ENCODE measurements around the gene SH2D1A. TPM values are rescaled to one million over a fixed set of nuclear protein-coding genes. Genes with fewer than 3 reads are reported as not detected.
"Not testable (repeated sequence)": the region's sequence is repeated elsewhere in the genome, so short reads cannot be mapped to it uniquely, and the experiment has no call there.

The SH2D1A gene
- total RNA-seq, 4 donors from 2014 or later, result 0.14 to 0.79 TPM; not detected in 2

GRCh38 chrX:124401696-124402095, 55.3 kb downstream of the SH2D1A start:
- H3K36me3 ChIP-seq, result no peaks in the 10 kb centered on the region
- in situ Hi-C loops (cut with MboI; ENCODE audit: low pct_ligation_motif_present in 1 of 4, low pct_unique_long_range_greater_than_20kb in 1 of 4, low sequenced_read_pairs in 3 of 4) (no loop called here), intact Hi-C loops (cut with DNase I; ENCODE audit: low total_unique reads) (no loop called here)
- no peaks in the 10 kb centered on the region for H3K4me1 ChIP-seq
- 15 to 20% methylated on average over 2 of the region's 2 CpGs for WGBS, 2 donors (ENCODE audit: low coverage in 1 of 2)
- no peak overlapping the region for H3K27ac ChIP-seq
- H3K9me3 ChIP-seq, result no peaks in the 10 kb centered on the region
- H3K4me3 ChIP-seq, result no peak overlapping the region
- no peak for TF ChIP-seq POLR2AphosphoS5 (IDR thresholded peaks at IDR 0.05)
- no peak for TF ChIP-seq POLR2A (IDR thresholded peaks at IDR 0.05)
- no peak for TF ChIP-seq EP300 (IDR thresholded peaks at IDR 0.05; ENCODE audit: low read depth)
- TF ChIP-seq CTCF (IDR thresholded peaks at IDR 0.05), result no peak
- no peak for DNase-seq
- H3K27me3 ChIP-seq, result no peaks in the 10 kb centered on the region

GRCh38 chrX:124405868-124406267, 59.5 kb downstream of the SH2D1A start:
- 74% methylated on average over 1 of the region's 1 CpG; no CpG with 5 or more reads in 1 of the 2 donors for WGBS, 2 donors (ENCODE audit: low coverage in 1 of 2)
- in situ Hi-C loops (cut with MboI; ENCODE audit: low pct_ligation_motif_present in 1 of 4, low pct_unique_long_range_greater_than_20kb in 1 of 4, low sequenced_read_pairs in 3 of 4), result no loop called here
- TF ChIP-seq EP300 (IDR thresholded peaks at IDR 0.05; ENCODE audit: low read depth) (no peak), CTCF (IDR thresholded peaks at IDR 0.05) (no peak), POLR2AphosphoS5 (IDR thresholded peaks at IDR 0.05) (no peak)

GRCh38 chrX:124406294-124407014, 60.1 kb downstream of the SH2D1A start:
- Histone ChIP-seq H3K9me3 (no peaks in the 10 kb centered on the region), H3K36me3 (no peaks in the 10 kb centered on the region), H3K4me1 (no peaks in the 10 kb centered on the region), H3K4me3 (no peak overlapping the region), H3K27ac (no peak overlapping the region), H3K27me3 (no peaks in the 10 kb centered on the region)
- WGBS, 2 donors (ENCODE audit: low coverage in 1 of 2), result 33% methylated on average over 12 of the region's 12 CpGs; no CpG with 5 or more reads in 1 of the 2 donors
- in situ Hi-C loops (cut with MboI; ENCODE audit: low pct_ligation_motif_present in 1 of 4, low pct_unique_long_range_greater_than_20kb in 1 of 4, low sequenced_read_pairs in 3 of 4), result no loop called here
- peak; percentile 20 for DNase-seq
- intact Hi-C loops (cut with DNase I; ENCODE audit: low total_unique reads), result no loop called here
- peak; percentile 14 to 42 (median 22) for TF ChIP-seq CTCF (IDR thresholded peaks at IDR 0.05)
- TF ChIP-seq EP300 (IDR thresholded peaks at IDR 0.05; ENCODE audit: low read depth), result no peak
- no peak for TF ChIP-seq POLR2A (IDR thresholded peaks at IDR 0.05)
- no peak for TF ChIP-seq POLR2AphosphoS5 (IDR thresholded peaks at IDR 0.05)

More at GRCh38 chrX:124405868-124406267, 59.5 kb downstream of the SH2D1A start:
- Histone ChIP-seq H3K4me3 (no peak overlapping the region), H3K36me3 (no peaks in the 10 kb centered on the region), H3K27ac (no peak overlapping the region), H3K4me1 (no peaks in the 10 kb centered on the region), H3K27me3 (no peaks in the 10 kb centered on the region), H3K9me3 (no peaks in the 10 kb centered on the region)
- no peak for DNase-seq
- intact Hi-C loops (cut with DNase I; ENCODE audit: low total_unique reads), result no loop called here

GRCh38 chrX:124407226-124407625, 60.9 kb downstream of the SH2D1A start:
- TF ChIP-seq CTCF (IDR thresholded peaks at IDR 0.05), result no peak
- no peak for TF ChIP-seq POLR2A (IDR thresholded peaks at IDR 0.05)
- TF ChIP-seq EP300 (IDR thresholded peaks at IDR 0.05; ENCODE audit: low read depth), result no peak
- TF ChIP-seq POLR2AphosphoS5 (IDR thresholded peaks at IDR 0.05), result no peak
- no peak overlapping the region for H3K27ac ChIP-seq
- in situ Hi-C loops (cut with MboI; ENCODE audit: low pct_ligation_motif_present in 1 of 4, low pct_unique_long_range_greater_than_20kb in 1 of 4, low sequenced_read_pairs in 3 of 4), result no loop called here
- intact Hi-C loops (cut with DNase I; ENCODE audit: low total_unique reads), result no loop called here
- WGBS, 2 donors (ENCODE audit: low coverage in 1 of 2), result 46 to 88% methylated on average over 1 of the region's 1 CpG
- H3K4me1 ChIP-seq, result no peaks in the 10 kb centered on the region
- no peak overlapping the region for H3K4me3 ChIP-seq
- no peaks in the 10 kb centered on the region for H3K9me3 ChIP-seq
- no peaks in the 10 kb centered on the region for H3K36me3 ChIP-seq
- H3K27me3 ChIP-seq, result no peaks in the 10 kb centered on the region
- DNase-seq, result no peak

- H3K9me3 ChIP-seq; in situ Hi-C loops (cut with MboI; ENCODE audit: low pct_ligation_motif_present in 1 of 4, low pct_unique_long_range_greater_than_20kb in 1 of 4, low sequenced_read_pairs in 3 of 4); intact Hi-C loops (cut with DNase I; ENCODE audit: low total_unique reads); H3K36me3 ChIP-seq; H3K4me1 ChIP-seq; H3K27me3 ChIP-seq; H3K4me3 ChIP-seq; DNase-seq; H3K27ac ChIP-seq: not testable (repeated sequence)
- 89 to 100% methylated on average over 1 to 6 of the region's 6 CpGs for WGBS, 2 donors (ENCODE audit: low coverage in 1 of 2)
Measured at GRCh38 chrX:124408380-124408779, 62.0 kb downstream of the SH2D1A start.
